IMR-90 (cell line): ENCODE data around the gene MCRIP2.

Experiments used
- BHLHE40 ChIP-seq: fragments of 150-350 bp; IDR thresholded peaks from 2 replicates; pipeline ENCODE4 v1.6.1; 2016; ENCODE audit warnings: mild to moderate bottlenecking, low read depth, low read length
- CEBPB ChIP-seq: IDR thresholded peaks from 2 replicates; pipeline ENCODE4 v1.6.1; 2012; ENCODE audit warnings: low read depth, low read length, improper control_type of control experiment
- MAZ ChIP-seq: IDR thresholded peaks from 2 replicates; pipeline ENCODE4 v1.6.1; 2012; ENCODE audit warnings: low read depth, mild to moderate bottlenecking, low read length, improper control_type of control experiment, moderate library complexity, borderline replicate concordance
- MXI1 ChIP-seq: IDR thresholded peaks from 2 replicates; pipeline ENCODE4 v1.6.1; 2012; ENCODE audit warnings: low read depth, mild to moderate bottlenecking, low read length, moderate library complexity, borderline replicate concordance
- POLR2A ChIP-seq: IDR thresholded peaks from 2 replicates; pipeline ENCODE4 v1.6.1; 2012; ENCODE audit warnings: mild to moderate bottlenecking, low read depth, low read length
- RFX5 ChIP-seq: IDR thresholded peaks from 2 replicates; pipeline ENCODE4 v1.8.0; 2012; ENCODE audit warnings: low read depth, mild to moderate bottlenecking, low read length, moderate library complexity
- SMC3 ChIP-seq: fragments of 150-350 bp; IDR thresholded peaks from 2 replicates; pipeline ENCODE4 v1.6.1; 2016; ENCODE audit warnings: low read depth, mild to moderate bottlenecking, antibody characterized with exemption, low read length, moderate library complexity
- TF ChIP-seq, protein P1 (sequence below): conservative IDR thresholded peaks from 2 replicates; pipeline ENCODE4 v1.5.1; 2012; ENCODE audit warnings: mild to moderate bottlenecking, low read depth, low read length, improper control_type of control experiment
- TF ChIP-seq, protein P2 (sequence below): fragments of 150-350 bp; IDR thresholded peaks from 2 replicates; pipeline ENCODE4 v1.6.1; 2017; ENCODE audit warnings: mild to moderate bottlenecking, antibody characterized with exemption, low read length, low read depth

DNA sequence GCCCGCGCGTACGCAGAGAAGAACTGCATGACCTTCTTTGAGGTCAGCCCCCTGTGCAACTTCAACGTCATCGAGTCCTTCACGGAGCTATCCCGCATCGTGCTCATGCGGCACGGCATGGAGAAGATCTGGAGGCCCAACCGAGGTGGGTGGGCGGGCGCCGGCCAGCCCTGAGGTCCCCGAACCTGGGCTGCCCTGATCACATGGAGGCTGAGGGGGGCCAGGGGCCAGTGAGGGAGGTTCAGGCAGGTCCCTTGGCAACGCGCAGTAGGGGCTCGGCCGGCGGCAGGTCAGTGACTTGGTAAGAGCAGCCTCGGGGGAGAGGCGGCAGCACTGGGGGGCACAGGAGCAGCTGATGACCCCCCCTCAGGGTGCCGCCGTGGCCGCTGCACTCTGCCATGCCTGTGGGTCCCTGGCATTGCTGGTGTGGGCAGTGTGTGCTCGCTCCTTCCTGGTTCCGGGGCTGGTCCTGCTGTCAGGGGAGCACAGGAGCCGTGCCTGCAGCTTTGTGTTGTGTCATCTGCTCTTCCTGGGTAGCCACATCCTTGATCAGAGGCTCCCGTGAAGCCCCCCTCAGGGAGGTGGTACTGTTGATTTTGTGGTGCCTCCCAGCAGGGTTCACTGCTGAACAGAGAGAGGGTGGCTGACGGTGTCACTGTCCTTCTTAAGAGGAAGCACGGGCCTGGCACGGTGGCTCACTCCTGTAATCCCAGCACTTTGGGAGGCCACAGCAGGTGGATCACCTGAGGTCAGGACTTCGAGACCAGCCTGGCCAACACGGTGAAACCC is 15.5 kb upstream of the MCRIP2 start:
- TF ChIP-seq, protein P1, sequence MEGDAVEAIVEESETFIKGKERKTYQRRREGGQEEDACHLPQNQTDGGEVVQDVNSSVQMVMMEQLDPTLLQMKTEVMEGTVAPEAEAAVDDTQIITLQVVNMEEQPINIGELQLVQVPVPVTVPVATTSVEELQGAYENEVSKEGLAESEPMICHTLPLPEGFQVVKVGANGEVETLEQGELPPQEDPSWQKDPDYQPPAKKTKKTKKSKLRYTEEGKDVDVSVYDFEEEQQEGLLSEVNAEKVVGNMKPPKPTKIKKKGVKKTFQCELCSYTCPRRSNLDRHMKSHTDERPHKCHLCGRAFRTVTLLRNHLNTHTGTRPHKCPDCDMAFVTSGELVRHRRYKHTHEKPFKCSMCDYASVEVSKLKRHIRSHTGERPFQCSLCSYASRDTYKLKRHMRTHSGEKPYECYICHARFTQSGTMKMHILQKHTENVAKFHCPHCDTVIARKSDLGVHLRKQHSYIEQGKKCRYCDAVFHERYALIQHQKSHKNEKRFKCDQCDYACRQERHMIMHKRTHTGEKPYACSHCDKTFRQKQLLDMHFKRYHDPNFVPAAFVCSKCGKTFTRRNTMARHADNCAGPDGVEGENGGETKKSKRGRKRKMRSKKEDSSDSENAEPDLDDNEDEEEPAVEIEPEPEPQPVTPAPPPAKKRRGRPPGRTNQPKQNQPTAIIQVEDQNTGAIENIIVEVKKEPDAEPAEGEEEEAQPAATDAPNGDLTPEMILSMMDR, result no peak
- no peak for TF ChIP-seq SMC3
- TF ChIP-seq, protein P2, sequence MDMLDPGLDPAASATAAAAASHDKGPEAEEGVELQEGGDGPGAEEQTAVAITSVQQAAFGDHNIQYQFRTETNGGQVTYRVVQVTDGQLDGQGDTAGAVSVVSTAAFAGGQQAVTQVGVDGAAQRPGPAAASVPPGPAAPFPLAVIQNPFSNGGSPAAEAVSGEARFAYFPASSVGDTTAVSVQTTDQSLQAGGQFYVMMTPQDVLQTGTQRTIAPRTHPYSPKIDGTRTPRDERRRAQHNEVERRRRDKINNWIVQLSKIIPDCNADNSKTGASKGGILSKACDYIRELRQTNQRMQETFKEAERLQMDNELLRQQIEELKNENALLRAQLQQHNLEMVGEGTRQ, result no peak
- no peak for TF ChIP-seq POLR2A
- no peak for TF ChIP-seq MAZ
- TF ChIP-seq MXI1, result no peak
- TF ChIP-seq BHLHE40, result no peak
- TF ChIP-seq RFX5, result no peak
- no peak for TF ChIP-seq CEBPB
